ENCODE data around the gene PLXNB3.

PLXNB3 gene

DNA sequence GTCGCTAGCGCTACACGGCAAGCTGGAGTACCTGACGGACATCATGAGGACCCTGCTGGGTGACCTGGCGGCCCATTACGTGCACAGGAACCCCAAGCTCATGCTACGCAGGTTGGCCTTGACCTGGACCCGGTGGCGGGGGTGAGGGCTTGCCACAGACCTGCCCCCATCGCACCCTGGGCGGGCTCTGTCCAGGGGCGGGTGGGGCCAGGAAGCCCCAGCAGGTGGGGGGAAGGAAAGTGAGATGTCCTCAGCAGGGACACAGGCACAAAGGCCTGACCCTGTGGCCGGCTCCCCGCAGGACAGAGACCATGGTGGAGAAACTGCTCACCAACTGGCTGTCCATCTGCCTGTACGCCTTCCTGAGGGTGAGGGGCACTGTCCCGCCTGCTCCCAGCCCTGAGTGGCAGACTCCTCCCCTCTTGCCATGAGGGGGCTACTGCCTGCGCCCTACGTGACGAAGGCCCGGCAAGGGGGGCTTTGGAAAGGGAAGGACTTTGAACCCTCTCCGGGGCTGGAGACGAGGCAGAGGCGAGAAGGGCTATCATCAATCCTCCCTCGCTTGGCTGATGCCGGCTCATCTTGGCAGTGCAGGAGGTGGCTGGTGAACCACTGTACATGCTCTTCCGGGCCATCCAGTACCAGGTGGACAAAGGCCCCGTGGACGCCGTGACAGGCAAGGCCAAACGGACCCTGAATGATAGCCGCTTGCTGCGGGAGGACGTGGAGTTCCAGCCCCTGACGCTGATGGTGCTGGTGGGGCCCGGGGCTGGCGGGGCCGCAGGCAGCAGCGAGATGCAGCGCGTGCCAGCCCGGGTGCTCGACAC lies 11.5 kb downstream of the PLXNB3 start:
- DNase-seq = no peak

DNA sequence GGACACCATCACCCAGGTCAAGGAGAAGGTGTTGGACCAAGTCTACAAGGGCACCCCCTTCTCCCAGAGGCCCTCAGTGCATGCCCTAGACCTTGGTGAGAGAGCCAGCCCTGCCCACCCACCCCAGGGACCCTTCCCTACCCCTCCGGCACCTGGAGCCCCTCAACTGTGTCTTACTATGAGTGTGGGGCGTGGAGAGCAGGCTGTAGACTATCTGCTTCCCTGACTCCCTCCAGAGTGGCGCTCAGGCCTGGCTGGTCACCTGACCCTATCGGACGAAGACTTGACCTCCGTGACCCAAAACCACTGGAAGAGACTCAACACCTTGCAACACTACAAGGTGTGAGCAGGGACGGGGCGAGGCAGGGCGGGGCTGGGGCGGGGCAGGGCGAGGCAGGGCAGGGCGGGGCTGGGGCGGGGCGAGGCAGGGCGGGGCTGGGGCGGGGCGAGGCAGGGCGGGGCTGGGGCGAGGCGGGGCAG lies 12.1 kb downstream of the PLXNB3 start:
- no peak for DNase-seq

DNA sequence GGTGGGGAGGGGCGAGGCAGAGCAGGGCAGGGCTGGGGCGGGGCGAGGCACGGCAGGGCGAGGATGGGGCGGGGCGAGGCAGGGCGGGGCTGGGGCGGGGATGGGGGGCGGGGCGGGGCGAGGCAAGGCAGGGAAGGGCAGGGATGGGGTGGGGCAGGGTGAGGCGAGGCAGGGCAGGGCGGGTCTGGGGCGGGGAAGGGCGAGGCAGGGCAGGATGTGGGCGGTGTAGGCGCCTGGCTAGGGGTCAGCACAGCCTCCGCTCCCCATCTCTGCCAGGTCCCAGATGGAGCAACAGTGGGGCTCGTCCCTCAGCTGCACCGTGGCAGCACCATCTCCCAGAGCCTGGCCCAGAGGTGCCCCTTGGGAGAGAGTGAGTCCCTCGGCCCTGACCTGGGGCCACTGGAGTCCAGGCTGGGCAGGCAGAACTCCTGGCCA lies 12.6 kb downstream of the PLXNB3 start:
- no peak for DNase-seq

DNA sequence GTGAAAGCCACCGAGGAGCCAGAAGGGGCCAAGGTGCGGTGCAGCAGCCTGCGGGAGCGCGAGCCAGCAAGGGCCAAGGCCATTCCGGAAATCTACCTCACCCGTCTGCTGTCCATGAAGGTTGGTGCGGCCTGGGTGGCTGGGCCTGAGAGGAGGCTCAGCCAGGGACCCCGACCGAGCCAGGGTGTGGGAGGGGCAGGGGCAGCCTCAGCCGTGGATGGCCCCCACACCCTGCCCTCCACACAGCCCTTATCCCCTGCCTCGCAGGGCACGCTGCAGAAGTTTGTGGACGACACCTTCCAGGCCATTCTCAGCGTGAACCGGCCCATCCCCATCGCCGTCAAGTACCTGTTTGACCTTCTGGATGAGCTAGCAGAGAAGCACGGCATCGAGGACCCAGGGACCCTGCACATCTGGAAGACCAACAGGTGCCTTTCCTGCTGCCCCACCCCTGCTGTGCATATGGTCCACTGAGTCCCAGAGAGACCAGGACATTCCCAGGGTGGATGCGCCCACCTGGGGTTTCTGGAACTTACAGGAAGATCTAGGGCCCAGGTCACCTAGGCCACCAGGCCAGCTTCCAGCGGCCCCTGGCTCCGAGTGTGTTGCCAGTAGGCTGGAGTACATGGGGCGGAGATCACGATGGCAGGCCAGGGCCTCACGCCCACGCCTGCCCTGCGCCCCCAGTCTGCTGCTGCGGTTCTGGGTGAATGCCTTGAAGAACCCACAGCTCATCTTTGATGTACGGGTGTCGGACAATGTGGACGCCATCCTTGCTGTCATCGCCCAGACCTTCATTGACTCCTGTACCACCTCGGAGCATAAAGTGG lies 13.4 kb downstream of the PLXNB3 start:
- DNase-seq = no peak

DNA sequence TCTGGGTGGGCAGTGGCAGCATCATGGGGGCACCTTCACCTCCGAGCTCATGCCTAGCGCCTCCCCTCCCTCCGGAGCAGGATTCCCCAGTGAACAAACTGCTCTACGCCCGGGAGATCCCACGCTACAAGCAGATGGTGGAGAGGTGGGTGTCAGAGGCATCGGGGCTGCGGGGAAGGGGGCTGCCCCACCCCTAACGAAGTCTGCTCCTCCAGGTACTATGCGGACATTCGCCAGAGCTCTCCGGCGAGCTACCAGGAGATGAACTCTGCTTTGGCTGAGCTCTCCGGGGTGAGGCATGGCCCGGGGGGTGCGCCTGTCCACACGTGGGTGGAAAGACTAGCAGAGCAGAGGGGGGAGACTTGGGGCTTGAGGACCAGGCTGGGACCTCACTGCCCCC lies 14.1 kb downstream of the PLXNB3 start:
- no peak for DNase-seq

DNA sequence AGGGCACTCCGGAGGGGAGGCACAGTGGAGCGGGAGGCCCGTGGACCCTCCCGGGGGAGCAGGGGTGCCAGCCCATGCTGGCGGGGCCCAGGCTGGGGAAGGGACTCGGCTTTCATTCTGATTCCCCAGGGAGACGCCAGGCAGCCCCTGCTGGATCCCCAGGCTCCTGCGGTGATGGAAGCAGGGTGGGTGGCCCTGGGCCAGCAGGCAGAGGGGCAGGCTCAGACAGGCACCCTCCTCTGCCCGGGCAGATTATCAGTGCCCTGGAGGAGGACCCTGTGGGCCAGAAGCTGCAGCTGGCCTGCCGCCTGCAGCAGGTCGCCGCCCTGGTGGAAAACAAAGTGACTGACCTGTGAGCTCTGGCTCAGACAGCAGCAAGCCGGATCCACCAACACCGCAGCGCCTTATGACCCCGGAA lies 14.6 kb downstream of the PLXNB3 start:
- peak; percentile 24 for DNase-seq

DNA sequence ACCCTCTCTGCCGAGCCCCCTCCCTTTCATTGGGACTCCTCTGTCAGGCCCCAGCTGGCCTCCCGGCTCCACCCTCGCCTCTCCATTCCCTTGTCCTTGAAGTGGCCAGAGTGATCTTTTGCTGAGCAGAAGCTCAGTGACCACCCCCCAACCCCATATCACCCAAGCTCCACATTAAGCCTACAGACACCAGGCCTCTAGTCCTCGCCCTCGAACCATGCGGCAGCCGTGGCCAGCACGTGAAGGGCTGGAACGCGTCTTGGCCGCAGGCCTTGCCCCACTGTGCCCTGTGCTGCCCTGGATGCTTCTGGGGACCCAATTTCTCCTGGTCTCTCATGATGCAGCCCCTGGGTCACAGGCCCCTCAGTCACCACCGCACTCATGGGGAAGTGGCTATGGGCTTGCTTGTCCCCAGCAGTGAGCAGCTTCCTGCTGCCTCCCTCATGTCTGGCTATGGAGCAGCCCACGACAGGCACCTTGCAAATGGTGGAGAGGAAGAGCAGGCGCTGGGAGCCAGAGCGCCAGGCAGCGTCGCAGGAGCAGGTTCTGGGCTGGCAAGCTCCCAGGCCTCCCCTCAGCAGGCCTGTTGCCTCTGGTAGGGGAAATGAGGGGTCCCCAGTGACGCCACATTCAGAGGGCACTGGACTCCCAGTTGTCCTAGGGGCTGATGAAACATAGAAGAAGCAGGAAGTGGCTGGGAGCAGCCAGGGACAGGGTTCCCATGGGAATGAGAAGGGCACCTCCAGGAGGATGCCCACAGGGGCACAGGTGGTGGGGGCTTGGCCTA lies 16.0 kb downstream of the PLXNB3 start:
- no peak for DNase-seq

DNA sequence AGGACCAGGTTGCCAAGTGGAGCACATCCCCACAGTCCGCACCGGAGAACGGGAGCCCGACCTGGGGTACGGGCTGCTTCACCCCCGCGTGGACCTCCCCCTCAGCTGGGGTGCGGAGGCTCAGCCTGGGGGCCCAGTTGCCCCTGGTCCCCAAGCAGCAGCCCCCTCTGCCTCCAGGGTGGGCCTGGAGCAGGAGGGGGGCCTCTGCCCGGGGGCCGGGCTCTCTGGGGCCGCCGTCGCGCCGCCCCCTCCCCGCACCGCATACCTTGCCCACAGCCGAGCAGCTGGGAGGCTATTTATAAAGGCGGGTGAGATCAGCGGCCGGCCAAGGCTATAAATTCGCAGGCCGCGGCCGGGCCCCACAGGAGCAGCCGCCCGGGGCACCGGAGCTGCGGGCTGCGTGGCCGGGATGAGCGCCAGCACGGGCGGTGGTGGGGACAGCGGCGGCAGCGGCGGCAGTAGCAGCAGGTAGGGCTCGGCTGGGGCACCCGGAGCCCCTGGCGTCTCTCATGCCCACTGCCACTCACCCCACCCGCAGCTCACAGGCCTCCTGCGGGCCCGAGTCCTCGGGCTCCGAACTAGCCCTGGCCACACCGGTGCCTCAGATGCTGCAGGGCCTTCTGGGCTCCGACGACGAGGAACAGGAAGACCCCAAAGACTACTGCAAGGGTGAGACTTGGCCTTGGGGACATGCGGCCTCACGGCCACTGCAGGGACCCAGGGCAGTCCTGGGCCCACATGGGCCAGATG lies 16.8 kb downstream of the PLXNB3 start, which contains the start of gene SRPK3:
SRPK3 (plus strand) TSS at position 364 of the 750 bp plus-strand sequence; CDS start at position 410, 46 bp downstream.
- no peak for DNase-seq

DNA sequence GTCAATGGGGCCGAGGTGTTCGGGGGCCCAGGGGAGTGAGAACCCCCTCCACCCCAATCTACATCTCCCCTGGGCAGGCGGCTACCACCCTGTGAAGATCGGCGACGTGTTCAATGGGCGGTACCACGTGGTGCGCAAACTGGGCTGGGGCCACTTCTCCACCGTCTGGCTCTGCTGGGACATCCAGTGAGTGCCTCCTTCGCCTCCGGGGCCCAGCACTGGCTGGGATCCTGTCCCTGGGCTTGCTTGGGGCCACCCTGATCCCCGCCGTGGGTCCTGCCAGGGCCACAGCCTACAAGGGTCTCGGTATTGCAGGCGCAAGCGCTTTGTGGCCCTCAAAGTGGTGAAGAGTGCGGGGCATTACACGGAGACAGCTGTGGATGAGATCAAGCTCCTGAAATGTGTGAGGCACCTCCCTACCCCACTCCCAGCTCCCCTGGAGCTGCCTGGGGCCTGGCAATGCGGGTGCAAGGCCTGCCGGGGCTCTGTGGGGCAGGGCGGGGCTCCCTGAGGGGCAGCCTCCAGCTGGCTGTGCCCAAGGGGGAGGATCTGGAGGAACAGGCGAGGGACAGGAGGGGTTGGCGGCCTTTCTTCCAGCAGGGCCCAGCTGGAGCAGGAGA lies 17.5 kb downstream of the PLXNB3 start:
- no peak for DNase-seq

DNA sequence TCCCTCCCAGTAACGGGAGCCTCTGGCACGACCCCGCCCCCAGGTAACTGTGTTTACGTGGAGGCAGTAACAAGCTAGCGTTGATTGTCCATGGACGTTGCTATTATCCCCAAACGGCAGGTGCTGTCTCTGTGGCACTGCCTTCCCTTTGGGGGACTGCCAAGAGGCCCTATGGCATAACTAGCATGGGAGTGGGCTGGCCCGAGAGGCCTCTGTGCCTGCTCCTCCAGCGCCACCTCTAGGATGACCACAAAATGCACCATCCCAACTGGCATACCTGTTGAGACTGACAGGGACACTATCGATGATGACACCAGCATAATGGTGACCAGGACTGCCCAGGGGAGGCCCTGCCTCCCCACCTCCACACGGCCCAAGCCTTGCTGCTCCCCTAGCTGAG lies 18.3 kb downstream of the PLXNB3 start:
- no peak for DNase-seq

DNA sequence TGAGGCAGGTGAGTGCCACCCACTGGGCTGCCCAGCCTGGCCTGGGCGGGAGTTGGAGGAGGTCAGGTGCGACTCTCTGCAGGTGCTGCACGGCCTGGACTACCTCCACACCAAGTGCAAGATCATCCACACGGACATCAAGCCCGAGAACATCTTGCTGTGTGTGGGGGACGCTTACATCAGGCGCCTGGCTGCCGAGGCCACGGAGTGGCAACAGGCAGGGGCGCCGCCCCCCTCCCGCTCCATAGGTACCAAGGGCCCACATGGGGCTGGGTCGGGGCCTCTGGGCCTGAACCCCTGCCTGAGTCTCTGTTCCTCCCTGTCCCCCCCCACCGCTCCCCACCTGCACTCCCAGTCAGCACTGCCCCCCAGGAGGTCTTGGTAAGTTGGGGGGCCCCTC lies 18.8 kb downstream of the PLXNB3 start:
- DNase-seq = no peak

DNA sequence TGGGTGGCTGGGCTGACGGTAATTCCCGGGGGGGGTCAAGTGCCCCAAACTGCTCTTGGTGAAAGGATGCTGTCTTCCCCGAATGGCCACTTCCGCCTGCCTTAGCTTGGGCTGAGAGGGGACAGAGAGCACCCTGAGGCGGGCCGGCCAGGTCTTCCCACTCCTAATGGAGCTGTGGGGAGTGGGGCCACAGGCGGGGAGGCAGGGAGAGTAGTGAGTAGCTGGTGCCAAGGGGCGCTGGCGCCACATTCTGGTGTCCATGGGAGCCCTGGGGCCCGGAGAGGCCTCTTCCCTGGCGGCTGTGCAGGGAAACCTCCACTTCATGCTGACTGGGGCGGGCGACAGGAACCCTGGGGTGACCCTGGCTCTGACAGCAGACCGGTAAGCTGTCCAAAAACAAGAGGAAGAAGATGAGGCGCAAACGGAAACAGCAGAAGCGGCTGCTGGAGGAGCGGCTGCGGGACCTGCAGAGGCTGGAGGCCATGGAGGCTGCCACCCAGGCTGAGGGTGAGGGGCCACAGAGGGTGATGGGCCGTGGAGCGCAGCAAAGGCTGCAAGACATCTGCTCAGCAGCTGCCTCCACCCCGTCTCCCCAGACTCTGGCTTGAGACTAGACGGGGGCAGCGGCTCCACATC lies 19.4 kb downstream of the PLXNB3 start:
- DNase-seq = no peak

DNA sequence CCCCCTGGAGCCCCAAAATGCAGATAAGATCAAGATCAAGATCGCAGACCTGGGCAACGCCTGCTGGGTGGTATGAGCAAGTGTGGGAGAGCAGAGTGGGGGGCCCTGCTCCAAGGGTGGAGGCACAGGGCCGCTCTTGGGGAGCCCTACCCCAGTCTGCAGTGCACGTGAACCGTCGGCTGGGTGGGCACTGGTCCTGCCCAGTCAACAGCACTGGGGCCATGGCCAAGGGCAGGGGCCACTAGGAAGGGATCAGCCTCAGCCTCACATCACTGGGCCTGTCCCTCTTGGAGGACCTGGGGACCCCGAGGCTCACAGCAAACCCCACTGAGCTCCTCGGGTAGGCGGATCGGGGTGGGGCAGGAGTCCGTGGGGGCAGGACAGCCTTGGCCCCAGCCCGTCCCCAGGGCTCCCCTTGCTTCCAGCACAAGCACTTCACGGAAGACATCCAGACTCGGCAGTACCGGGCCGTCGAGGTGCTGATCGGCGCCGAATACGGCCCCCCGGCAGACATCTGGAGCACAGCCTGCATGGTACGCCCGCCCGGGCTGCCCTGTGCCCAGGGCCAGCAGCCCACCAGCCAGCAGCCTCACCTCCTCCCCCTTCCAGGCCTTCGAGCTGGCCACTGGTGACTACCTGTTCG lies 20.4 kb downstream of the PLXNB3 start:
- no peak for DNase-seq

DNA sequence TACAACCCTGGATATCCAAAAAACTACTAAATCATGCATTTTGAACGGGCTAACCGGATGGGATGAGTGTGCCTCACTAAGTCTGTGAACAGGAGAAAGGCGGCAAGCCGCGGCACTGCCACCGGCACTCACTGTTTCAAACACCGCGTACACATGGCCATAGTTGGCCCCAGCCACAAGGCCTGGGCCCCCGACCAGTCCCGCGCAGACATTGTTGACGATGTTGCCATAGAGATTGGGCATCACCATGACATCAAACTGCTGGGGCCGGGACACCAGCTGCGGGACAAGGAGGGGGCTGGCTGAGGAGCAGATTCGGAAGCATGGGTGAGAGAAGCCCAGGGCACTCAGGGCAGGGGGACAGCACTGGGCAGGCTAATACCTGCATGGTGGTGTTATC lies 22.6 kb downstream of the PLXNB3 start:
- no peak for DNase-seq

DNA sequence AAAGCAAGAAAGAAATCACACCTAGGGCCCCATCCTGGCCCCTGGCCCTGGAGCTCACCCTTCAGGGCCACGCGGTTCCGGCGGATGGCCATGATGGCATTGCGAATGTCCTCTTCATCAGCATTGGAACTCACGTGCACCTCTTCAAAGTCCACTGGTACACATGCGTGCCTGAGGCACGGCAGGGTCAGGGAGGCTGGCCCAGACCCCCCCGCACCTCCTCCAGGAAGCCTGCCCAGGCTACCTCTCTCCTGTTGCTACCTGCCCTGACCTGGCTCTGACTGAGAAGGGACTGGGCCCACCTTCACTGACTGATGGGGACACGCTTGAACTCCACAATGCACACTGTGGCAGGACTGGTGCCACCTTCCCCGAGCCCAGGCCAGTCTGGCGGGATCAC lies 25.6 kb downstream of the PLXNB3 start:
- DNase-seq = no peak

DNA sequence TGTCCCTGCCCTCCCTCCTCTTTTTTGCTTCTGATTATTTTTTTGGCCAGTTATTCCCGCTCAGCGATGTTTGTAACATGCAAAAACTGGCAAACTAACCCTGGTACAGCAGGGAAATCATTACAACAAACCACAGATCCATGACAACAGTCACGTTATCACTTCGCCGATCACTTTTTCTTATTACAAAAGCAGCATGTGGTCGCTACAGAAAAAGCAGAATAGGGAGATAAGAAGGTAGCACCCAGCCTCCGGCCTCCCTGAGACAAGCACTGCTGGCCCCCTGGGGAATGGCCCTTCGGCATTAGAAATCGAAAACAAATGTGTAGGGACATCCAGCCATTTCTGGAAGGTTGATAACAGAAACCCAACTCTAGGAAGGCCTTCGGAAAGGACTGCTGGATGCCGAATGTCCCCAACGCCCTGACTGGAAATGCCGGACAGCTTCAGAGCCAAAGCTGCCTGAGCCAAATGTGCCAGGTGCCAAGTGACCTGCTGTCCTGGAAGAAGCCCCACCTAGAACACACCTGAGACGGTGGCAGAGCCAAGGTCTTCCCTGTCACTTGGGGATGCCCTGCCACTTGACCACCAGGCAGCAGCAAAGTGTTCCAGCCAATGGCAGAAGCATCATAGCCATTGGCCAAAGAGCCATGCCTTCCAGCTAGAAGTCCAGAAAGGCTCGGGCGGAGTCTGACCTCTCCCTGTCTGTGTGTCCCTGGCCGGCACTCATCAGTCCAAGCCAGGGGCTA lies 27.2 kb downstream of the PLXNB3 start:
- DNase-seq = no peak

DNA sequence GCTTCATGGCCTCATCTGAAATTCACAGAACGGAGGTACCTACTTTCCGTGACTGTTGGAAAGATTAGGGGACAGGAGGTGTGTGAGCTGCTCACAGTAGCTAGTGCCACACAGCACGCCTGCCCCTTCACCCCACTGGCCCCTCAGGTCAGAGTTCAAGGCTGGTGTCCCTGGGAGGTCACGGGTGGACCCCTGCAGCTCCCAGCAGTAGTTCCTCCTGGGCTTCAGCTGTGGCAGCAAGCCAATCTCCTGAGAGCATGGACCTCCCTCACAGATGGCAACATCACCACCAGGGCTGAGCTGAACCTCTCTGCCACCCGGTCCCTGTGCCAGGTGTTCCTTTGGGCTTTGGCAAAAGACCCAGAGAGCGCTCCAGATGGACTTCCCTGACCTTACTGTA lies 28.3 kb downstream of the PLXNB3 start:
- no peak for DNase-seq

DNA sequence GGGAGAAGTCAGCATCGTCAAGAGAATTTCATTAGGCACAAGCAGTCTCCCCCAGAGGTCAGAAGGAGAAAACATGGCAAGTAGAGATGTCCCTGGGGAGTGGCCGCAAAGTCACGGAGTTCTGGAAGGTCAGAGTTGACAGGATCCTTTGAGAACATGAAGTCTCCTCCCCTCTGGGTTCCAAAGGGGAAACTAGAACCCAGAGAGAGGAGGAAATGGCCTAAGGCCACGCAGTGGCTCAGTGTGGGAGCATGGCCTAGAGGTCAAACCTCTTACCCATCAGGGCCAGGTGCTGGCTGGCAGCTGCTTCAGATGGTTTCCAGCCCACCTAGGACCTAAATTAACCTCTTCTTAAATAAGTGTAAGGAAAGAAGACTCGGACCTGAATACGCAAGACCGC lies 29.2 kb downstream of the PLXNB3 start:
- no peak for DNase-seq

DNA sequence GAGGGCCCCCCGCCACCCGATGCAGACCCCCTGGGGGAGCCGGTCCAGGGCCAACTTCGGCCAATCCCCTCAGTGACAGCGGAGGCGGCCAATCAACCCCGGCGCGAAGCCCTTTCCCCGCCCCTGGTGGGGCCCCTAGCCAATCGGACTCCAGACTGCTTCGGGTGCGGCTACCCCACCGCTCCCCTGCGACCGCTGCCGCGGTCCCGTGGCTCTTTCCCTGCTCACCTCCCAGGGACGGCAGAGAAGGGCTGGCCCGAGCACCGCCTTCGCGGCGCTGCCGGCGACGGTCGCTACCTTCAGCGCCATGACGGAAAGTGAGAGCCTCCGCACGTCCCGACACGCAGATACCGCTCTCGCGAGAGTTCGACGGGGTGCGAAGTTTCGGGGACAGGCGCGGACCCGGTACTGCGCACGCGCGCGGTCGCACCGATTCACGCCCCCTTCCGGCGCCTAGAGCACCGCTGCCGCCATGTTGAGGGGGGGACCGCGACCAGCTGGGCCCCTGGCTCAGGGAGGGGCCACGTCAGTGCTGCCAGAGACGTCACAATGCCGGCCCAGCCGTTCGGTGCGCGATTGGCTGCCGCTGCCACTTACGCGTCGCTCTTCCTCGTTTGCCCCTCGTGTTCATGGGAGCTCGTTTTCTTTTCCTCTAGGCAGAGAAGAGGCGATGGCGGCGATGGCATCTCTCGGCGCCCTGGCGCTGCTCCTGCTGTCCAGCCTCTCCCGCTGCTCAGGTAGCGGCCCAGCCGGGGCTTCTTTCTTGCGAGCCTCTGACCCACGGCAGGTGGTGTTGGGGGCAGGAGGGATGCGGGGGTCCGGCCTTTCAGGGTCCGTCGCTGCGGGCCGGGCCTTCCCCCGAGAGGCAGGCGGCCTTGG lies 30.2 kb downstream of the PLXNB3 start, which contains the start of the genes IDH3G and SSR4:
IDH3G (minus strand) TSS at position 358 of the 879 bp plus-strand sequence; CDS start at position 309, 49 bp downstream.
SSR4 (plus strand) TSS at position 651 of the 879 bp plus-strand sequence; CDS start at position 671, 20 bp downstream.
- peak; percentile 95 for DNase-seq

Measured in activated CD4-positive, alpha-beta T cell treated with anti-CD3 and anti-CD28 coated beads, Interleukin-2, amount 50 U/mL, for 16 hours (primary cell).